Prostate gland (tissue), 2 donors: ENCODE data around the gene THPO. TPM values are rescaled to one million over a fixed set of nuclear protein-coding genes. Genes with fewer than 3 reads are reported as not detected.

Source experiments
- DNase-seq: peaks from one replicate; pipeline ENCODE4 v3.0.0-alpha.2; 2019; ENCODE audit warnings: low spot score
- H3K27ac ChIP-seq, 2 donors: fragments of 200-600 bp; sonication (generic); 2 replicates each; pipeline ENCODE4 v1.5.1; 2017 to 2019
- H3K27me3 ChIP-seq: fragments of 200-600 bp; sonication (generic); replicated peaks from 2 replicates; pipeline ENCODE4 v1.5.1; 2019; ENCODE audit not compliant: insufficient read depth
- H3K36me3 ChIP-seq, 2 donors: fragments of 200-600 bp; sonication (generic); 1 replicate in 1 of 2; 2 replicates in 1 of 2; pipeline versions ENCODE4 v1.5.1 to v1.8.1; 2017 to 2019
- H3K4me1 ChIP-seq: fragments of 200-600 bp; sonication (generic); replicated peaks from 2 replicates; pipeline ENCODE4 v1.5.1; 2019
- H3K4me3 ChIP-seq, 2 donors: fragments of 200-600 bp; sonication (generic); 2 replicates each; pipeline ENCODE4 v1.5.1; 2017 to 2019
- H3K9me3 ChIP-seq: fragments of 200-600 bp; sonication (generic); 2 replicates; pipeline ENCODE4 v1.5.1; 2017
- POLR2A ChIP-seq: fragments of 450-650 bp; IDR thresholded peaks from one replicate; pipeline ENCODE4 v1.6.1; 2016; ENCODE audit warnings: antibody characterized with exemption, mild to moderate bottlenecking
- POLR2AphosphoS5 ChIP-seq: sonication (generic); formaldehyde crosslinking; IDR thresholded peaks from one replicate; pipeline ENCODE4 v1.6.1; 2017; ENCODE audit warnings: antibody characterized with exemption
- WGBS: methylation state at CpG from one replicate; pipeline ENCODE4 v1.1.5; 2018; 5-methylcytosine and 5-hydroxymethylcytosine counted together
- intact Hi-C: fragments of 100-400 bp; cut with DNase I; formaldehyde crosslinking; loops from one replicate; pipeline ENCODE4 v1.14.2; 2022
- total RNA-seq, 2 donors: library from RNA; depleted of rRNA; stranded (reverse); fragments of >200 nt; gene quantifications; one replicate each; pipeline ENCODE4 v1.1.0, GENCODE V29; 2016
- TF ChIP-seq, protein P1 (sequence below), 4 experiments: fragments of 200-600 bp in 2 of 4; fragments of 450-650 bp in 2 of 4; sonication (generic) in 2 of 4; IDR thresholded peaks; 1 replicate in 3 of 4; 2 replicates in 1 of 4; pipeline ENCODE4 v1.5.1; 2016 to 2019; ENCODE audit warnings: antibody characterized with exemption in 4 of 4, mild to moderate bottlenecking in 2 of 4, moderate library complexity in 2 of 4

Gene THPO
- total RNA-seq, 2 donors from 2014 or later = not detected

GRCh38 chr3:184373422-184373821, 4.6 kb downstream of the THPO start:
- TF ChIP-seq POLR2A (no peak), POLR2AphosphoS5 (no peak)
- TF ChIP-seq, protein P1, sequence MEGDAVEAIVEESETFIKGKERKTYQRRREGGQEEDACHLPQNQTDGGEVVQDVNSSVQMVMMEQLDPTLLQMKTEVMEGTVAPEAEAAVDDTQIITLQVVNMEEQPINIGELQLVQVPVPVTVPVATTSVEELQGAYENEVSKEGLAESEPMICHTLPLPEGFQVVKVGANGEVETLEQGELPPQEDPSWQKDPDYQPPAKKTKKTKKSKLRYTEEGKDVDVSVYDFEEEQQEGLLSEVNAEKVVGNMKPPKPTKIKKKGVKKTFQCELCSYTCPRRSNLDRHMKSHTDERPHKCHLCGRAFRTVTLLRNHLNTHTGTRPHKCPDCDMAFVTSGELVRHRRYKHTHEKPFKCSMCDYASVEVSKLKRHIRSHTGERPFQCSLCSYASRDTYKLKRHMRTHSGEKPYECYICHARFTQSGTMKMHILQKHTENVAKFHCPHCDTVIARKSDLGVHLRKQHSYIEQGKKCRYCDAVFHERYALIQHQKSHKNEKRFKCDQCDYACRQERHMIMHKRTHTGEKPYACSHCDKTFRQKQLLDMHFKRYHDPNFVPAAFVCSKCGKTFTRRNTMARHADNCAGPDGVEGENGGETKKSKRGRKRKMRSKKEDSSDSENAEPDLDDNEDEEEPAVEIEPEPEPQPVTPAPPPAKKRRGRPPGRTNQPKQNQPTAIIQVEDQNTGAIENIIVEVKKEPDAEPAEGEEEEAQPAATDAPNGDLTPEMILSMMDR (IDR thresholded peaks at IDR 0.05) = no peak
- Histone ChIP-seq H3K36me3 (no peaks in the 10 kb centered on the region), H3K27ac (no peak overlapping the region), H3K9me3 (no peaks in the 10 kb centered on the region), H3K27me3 (no peaks in the 10 kb centered on the region), H3K4me1 (peaks cover 6% of the 10 kb centered on the region), H3K4me3 (no peak overlapping the region)
- no peak for DNase-seq
- intact Hi-C loops = loop anchor here (5.0 kb wide), 1 partner anchor 169 kb away; no protein-coding TSS in a partner anchor
- 90% methylated on average over 6 of the region's 6 CpGs for WGBS

- Histone ChIP-seq H3K4me1 (peaks cover 6% of the 10 kb centered on the region), H3K4me3 (no peak overlapping the region), H3K27me3 (no peaks in the 10 kb centered on the region), H3K36me3 (no peaks in the 10 kb centered on the region), H3K9me3 (no peaks in the 10 kb centered on the region), H3K27ac (no peak overlapping the region)
- no peak for TF ChIP-seq POLR2A
- TF ChIP-seq, protein P1 (IDR thresholded peaks at IDR 0.05) = no peak
- no peak for TF ChIP-seq POLR2AphosphoS5
- 74% methylated on average over 5 of the region's 5 CpGs for WGBS
- intact Hi-C loops = loop anchor here (5.0 kb wide), 1 partner anchor 169 kb away; no protein-coding TSS in a partner anchor
- DNase-seq = no peak
Measured at GRCh38 chr3:184372911-184373310, 5.1 kb downstream of the THPO start.

DNA sequence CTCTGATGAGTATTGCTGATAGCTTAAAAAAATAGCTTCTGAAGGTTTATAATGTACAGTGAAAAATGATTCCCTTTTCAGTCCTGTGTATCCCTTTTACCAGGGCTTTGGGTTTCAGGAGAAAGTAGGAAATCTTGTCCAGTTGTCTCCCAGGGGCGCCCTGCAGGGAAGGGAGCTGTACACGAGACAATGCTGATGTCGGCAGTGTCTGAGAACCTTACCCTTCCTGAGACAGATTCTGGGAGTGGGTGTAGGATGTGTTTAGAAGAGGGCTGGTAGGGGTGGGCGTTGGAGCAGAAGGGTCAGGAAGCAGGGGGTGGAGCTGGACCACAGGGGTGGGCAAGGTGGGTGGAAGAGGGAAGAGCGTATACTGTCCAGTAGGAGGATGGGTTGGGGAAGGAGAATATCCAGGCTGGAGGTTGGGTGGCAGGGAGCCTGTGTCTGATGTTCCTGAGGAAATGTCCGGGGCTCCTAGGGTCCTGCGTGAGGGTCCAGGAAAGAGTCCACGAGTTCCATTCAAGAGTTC, 5.6 kb downstream of the THPO start:
- no peak for DNase-seq
- 67% methylated on average over 8 of the region's 8 CpGs for WGBS
- no peaks in the 10 kb centered on the region for H3K27me3 ChIP-seq
- H3K4me3 ChIP-seq = no peak overlapping the region
- intact Hi-C loops = loop anchor here (5.0 kb wide), 1 partner anchor 170 kb away; no protein-coding TSS in a partner anchor
- peaks cover 6% of the 10 kb centered on the region for H3K4me1 ChIP-seq
- TF ChIP-seq POLR2A (no peak), POLR2AphosphoS5 (no peak)
- TF ChIP-seq, protein P1 (IDR thresholded peaks at IDR 0.05) = no peak
- no peaks in the 10 kb centered on the region for H3K9me3 ChIP-seq
- H3K36me3 ChIP-seq = no peaks in the 10 kb centered on the region
- H3K27ac ChIP-seq = no peak overlapping the region

DNA sequence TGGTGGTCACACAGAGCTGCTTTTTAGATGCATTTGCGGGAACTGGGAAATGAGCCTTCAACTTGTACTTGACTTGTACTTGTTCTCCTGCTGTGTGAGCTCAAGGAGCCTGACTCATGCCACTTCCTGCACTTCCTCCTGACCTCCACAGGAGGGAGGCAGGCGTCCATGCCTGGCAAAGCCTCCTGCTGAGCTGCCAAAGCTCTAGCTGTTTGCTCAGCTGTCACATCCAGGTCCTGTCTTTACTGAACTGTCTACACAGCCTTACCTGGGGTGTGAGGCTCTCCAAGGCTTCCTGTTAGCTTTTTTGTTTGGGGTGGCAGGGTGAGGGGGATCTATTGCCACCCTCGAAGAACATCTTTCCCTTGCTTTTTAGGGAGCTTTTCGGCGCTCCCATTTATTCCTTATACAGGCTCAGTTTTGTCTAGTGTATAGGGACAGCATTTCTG, 6.4 kb downstream of the THPO start:
- Histone ChIP-seq H3K27ac (no peak overlapping the region), H3K4me3 (no peak overlapping the region), H3K4me1 (peaks cover 6% of the 10 kb centered on the region), H3K9me3 (no peaks in the 10 kb centered on the region), H3K27me3 (no peaks in the 10 kb centered on the region), H3K36me3 (no peaks in the 10 kb centered on the region)
- intact Hi-C loops = loop anchor here (5.0 kb wide), 1 partner anchor 171 kb away; no protein-coding TSS in a partner anchor
- WGBS = 38% methylated on average over 5 of the region's 5 CpGs
- TF ChIP-seq POLR2A = no peak
- TF ChIP-seq, protein P1 (IDR thresholded peaks at IDR 0.05) = peak; percentile 67 to 97 (median 92)
- TF ChIP-seq POLR2AphosphoS5 = peak; percentile 91
- DNase-seq = peak; percentile 88

DNA sequence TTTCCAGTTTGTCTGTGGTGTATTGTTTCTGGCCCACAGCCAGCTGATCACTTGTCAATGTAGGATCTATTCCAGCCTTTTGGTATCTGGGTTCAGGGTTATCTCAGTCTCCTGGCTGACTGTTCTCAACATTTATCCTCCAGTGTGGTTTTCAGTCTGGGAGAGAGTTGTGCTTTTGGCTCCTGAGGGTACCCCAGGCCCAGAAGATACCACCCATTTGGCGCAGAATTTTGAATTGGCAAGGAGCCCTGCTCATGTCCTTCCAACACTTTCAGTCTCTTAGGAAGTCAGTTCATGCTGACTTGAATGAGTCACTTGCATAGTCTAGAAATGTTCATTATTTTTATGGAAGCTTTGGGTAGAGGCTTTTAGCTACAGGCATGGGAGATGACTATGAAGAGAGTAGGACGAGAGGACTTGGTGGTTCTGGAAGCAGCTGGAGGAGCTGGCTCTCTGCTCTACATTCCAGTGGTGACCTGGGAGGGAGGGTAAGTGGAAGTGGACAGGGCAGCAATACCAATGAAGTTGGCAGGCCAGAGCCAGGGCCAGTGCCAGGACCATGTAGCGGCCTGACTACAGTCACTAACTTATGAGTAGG, 9.3 kb downstream of the THPO start:
- no peak for DNase-seq
- intact Hi-C loops = no loop called here
- Histone ChIP-seq H3K9me3 (no peaks in the 10 kb centered on the region), H3K27me3 (no peaks in the 10 kb centered on the region), H3K4me3 (no peak overlapping the region), H3K4me1 (peaks cover 9% of the 10 kb centered on the region), H3K27ac (no peak overlapping the region), H3K36me3 (no peaks in the 10 kb centered on the region)
- 62% methylated on average over 3 of the region's 3 CpGs for WGBS
- TF ChIP-seq POLR2A (no peak), POLR2AphosphoS5 (no peak)
- TF ChIP-seq, protein P1 (IDR thresholded peaks at IDR 0.05) = no peak
